Muscle layer of duodenum (tissue), 2 donors: Measurements from ENCODE around the gene KLHL8.

Experiments
- H3K27ac ChIP-seq: one replicate; pipeline ENCODE4 v1.7.0; 2013; ENCODE audit warnings: mild to moderate bottlenecking, low read length
- H3K27me3 ChIP-seq: one replicate; pipeline ENCODE4 v1.7.0; 2013; ENCODE audit warnings: low read depth, mild to moderate bottlenecking, control low read depth, low read length
- H3K36me3 ChIP-seq, 2 donors: one replicate each; pipeline ENCODE4 v1.7.0; 2013; ENCODE audit warnings: low read length in 2 of 2, control low read depth in 1 of 2, mild to moderate bottlenecking in 1 of 2; ENCODE audit not compliant: insufficient read depth in 2 of 2, control insufficient read depth in 1 of 2
- H3K4me1 ChIP-seq, 2 donors: one replicate each; pipeline ENCODE4 v1.7.0; 2013; ENCODE audit warnings: low read length in 2 of 2, mild to moderate bottlenecking in 2 of 2, control low read depth in 1 of 2, moderate library complexity in 1 of 2; ENCODE audit not compliant: insufficient read depth in 2 of 2, control insufficient read depth in 1 of 2
- H3K4me3 ChIP-seq, 2 donors: one replicate each; pipeline ENCODE4 v1.7.0; 2013; ENCODE audit warnings: low read length in 2 of 2, low read depth in 1 of 2, mild to moderate bottlenecking in 1 of 2
- H3K9me3 ChIP-seq, 2 donors: one replicate each; pipeline ENCODE4 v1.7.0; 2013; ENCODE audit warnings: low read length in 2 of 2, control low read depth in 1 of 2, mild to moderate bottlenecking in 1 of 2; ENCODE audit not compliant: control insufficient read depth in 1 of 2
- donor health status: healthy.

Gene KLHL8

DNA sequence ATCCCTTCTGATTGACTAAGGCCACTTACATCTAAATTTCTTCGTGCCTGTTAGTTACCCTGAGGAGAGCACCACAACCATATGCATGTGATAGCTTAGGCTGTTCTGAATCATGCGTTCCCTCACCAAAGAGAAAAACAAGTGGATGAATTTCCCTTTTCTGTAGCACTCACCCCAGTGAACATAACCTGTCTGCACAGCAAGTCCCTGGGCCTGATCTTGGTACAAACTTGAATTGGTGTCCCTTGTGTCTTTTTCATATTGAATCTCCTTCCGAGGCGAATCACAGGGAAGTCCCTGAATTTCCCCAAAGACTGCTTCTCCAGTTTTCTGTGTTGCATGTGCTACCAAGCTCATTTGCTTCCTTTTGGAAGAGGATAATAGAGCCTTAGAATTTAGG is 100.4 kb downstream of the KLHL8 start:
- Histone ChIP-seq H3K9me3 (no peaks in the 10 kb centered on the region), H3K27me3 (no peaks in the 10 kb centered on the region), H3K36me3 (peaks cover 25 to 31% of the 10 kb centered on the region in 2 donors), H3K4me3 (peak overlapping the region; percentile 19 to 44), H3K4me1 (peaks cover 0 to 52% of the 10 kb centered on the region in 2 donors), H3K27ac (peak overlapping the region; percentile 81)

DNA sequence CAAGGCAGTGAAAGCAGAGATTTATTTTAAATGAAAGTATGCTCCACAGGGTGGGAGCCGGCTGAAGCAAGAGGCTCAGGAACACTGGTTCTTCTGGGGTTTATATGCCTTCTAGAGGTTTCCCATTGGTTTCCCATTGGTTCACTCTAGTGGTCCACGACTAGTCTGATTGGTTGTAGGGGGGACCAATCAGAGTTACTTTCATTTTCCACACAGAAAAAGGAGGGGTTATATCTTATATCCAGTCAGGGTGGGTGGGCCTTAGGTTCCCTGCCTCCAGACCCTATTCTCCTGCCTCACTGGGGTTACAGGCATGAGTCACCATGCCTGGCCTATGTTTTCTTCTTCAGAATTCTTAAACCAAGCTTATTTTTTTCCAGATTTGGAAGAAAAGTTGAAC is 101.6 kb downstream of the KLHL8 start:
- Histone ChIP-seq H3K27me3 (no peaks in the 10 kb centered on the region), H3K4me1 (peaks cover 0 to 52% of the 10 kb centered on the region in 2 donors), H3K27ac (peak overlapping the region; percentile 16), H3K4me3 (no peak overlapping the region), H3K36me3 (peaks cover 31 to 33% of the 10 kb centered on the region in 2 donors), H3K9me3 (no peaks in the 10 kb centered on the region)

DNA sequence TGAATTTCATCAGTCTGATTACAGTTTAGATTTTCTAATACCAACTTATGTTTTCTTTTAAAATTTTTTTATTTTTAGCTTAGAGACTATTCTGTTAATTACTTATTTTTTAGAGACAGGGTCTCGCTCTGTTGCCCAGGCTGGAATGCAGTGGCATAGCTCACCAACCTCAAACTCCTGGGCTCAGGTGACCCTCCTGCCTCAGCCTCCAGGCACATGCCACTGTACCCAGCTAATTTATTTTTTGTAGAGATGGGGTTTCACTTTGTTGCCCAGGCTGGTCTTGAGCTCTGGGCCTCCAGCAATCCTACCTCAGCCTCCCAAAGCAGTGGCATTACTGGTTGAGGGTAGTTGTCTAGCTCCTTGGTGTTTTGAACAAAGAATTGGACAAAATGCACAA is 102.0 kb downstream of the KLHL8 start:
- H3K36me3 ChIP-seq = peaks cover 31 to 33% of the 10 kb centered on the region in 2 donors
- no peak overlapping the region for H3K27ac ChIP-seq
- no peaks in the 10 kb centered on the region for H3K27me3 ChIP-seq
- H3K4me3 ChIP-seq = no peak overlapping the region
- H3K9me3 ChIP-seq = no peaks in the 10 kb centered on the region
- H3K4me1 ChIP-seq = peaks cover 0 to 52% of the 10 kb centered on the region in 2 donors

DNA sequence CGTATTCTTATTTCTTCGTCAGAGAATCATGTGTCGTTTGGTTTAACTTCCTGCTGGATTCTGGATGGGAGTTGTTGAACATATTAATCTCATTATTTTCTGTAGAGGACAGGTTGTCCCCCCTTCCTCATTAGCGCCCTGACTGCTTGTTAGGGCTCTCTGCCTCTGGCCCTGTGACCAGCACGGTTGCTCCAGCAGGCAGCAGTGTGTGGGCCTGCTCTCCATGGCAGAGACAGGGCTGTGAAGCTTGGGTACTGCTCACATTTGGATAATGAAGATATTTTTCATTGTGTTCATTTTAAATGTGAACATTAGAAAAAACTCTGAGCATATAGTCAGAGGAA is 102.7 kb downstream of the KLHL8 start:
- Histone ChIP-seq H3K27me3 (no peaks in the 10 kb centered on the region), H3K4me1 (peaks cover 0 to 52% of the 10 kb centered on the region in 2 donors), H3K4me3 (no peak overlapping the region), H3K27ac (peak overlapping the region; percentile 28), H3K9me3 (no peaks in the 10 kb centered on the region), H3K36me3 (peaks cover 31 to 33% of the 10 kb centered on the region in 2 donors)

DNA sequence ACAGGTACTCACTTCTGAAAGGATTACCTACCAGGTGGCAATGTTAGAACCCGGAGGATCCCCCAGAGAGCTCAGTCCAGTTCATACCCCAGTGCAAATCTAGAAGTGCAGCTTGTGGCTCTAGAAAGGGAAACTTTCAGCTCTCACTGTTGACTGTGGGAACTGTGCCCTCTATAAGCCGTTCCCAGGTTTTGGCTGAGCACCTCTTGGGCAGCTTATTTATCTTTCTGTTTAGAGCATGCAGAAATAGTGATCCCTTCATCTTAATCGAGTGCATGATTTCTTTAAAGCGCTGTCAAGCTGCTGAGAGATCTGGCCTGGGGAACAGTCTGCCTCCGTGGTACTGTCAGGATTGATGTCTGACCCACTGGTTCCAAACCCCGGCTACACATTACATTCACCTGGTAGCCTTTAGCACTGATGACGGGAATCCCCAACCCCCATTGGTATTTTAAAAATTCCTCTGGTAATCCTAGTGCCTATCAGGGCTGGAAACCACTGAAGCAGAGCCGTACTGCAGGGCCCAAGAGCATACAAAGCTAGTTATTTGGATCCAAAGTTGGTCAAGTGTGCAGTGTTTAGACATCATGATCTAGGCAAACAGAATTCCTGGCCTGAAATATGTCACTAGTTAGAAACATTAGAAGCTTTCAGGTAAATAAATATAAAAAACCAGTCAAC is 103.2 kb downstream of the KLHL8 start:
- H3K27ac ChIP-seq = peak overlapping the region; percentile 28
- no peaks in the 10 kb centered on the region for H3K27me3 ChIP-seq
- no peak overlapping the region for H3K4me3 ChIP-seq
- peaks cover 31 to 35% of the 10 kb centered on the region in 2 donors for H3K36me3 ChIP-seq
- H3K9me3 ChIP-seq = no peaks in the 10 kb centered on the region
- peaks cover 0 to 49% of the 10 kb centered on the region in 2 donors for H3K4me1 ChIP-seq

DNA sequence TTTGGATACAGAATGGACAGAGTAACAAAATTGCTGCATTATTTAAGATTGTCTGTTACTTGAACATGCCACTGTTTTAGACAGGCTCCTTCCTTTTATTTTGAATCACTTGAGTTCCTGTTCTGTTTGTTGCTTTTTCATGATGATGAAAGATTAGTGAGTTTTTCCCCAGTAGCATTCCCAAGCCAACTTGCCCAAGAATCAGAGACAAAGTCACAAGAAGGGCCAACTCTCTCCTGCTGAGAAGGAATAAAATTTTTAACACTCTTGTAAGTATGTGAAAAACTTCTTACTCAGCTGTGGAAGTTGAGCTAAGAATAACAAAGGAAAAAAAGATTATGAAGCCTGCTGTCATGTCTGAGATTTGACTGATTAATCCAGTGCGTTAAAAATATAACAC is 104.2 kb downstream of the KLHL8 start:
- peaks cover 0 to 39% of the 10 kb centered on the region in 2 donors for H3K4me1 ChIP-seq

DNA sequence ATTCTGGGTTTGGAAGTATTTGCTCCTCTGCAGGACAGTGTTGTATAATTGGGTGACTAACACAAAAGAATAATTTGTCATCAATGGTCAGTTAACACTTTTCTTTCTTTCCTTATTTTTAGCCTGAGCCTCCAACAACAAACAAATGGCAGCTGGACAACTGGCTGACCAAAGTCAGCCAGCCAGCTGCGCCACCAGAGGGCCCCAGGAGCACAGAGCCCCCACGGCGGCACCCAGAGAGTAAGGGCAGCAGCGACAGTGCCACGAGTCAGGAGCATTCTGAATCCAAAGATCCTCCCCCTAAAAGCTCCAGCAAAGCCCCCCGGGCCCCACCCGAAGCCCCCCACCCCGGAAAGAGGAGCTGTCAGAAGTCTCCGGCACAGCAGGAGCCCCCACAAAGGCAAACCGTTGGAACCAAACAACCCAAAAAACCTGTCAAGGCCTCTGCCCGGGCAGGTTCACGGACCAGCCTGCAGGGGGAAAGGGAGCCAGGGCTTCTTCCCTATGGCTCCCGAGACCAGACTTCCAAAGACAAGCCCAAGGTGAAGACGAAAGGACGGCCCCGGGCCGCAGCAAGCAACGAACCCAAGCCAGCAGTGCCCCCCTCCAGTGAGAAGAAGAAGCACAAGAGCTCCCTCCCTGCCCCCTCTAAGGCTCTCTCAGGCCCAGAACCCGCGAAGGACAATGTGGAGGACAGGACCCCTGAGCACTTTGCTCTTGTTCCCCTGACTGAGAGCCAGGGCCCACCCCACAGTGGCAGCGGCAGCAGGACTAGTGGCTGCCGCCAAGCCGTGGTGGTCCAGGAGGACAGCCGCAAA is 106.0 kb downstream of the KLHL8 start:
- Histone ChIP-seq H3K36me3 (peaks cover 29 to 35% of the 10 kb centered on the region in 2 donors), H3K9me3 (no peaks in the 10 kb centered on the region)

More for the DNA sequence above, 104.2 kb downstream of the KLHL8 start:
- Histone ChIP-seq H3K27me3 (no peaks in the 10 kb centered on the region), H3K4me3 (no peak overlapping the region), H3K36me3 (peaks cover 29 to 35% of the 10 kb centered on the region in 2 donors), H3K9me3 (no peaks in the 10 kb centered on the region), H3K27ac (no peak overlapping the region)

DNA sequence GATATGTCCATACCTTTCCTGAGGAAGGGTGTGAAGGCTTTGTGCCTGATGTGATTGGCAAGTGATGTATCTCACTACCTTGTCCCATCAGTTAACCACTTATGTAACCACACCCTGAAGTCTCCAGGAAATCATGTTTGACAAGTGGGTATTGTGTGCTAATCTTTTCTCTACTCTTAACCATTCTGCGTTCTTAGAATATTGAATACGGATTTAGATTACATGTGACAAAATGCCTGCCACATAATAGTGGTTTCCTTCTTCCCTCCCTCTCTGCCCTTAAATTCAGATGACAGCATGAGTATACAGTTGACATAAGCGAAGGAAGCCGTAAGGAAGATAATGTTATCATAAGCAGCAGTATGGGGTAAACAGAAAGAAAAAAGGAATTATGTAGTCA is 108.4 kb downstream of the KLHL8 start:
- Histone ChIP-seq H3K36me3 (peaks cover 37 to 45% of the 10 kb centered on the region in 2 donors), H3K27ac (no peak overlapping the region), H3K4me3 (no peak overlapping the region), H3K27me3 (no peaks in the 10 kb centered on the region), H3K9me3 (no peaks in the 10 kb centered on the region), H3K4me1 (peaks cover 0 to 32% of the 10 kb centered on the region in 2 donors)

More for the DNA sequence above, 106.0 kb downstream of the KLHL8 start:
- Histone ChIP-seq H3K4me1 (peaks cover 0 to 26% of the 10 kb centered on the region in 2 donors), H3K4me3 (no peak overlapping the region), H3K27ac (no peak overlapping the region), H3K27me3 (no peaks in the 10 kb centered on the region)
